COLO829 (cell line): ENCODE data around the gene SMO.
"Not testable (repeated sequence)": the region's sequence is repeated elsewhere in the genome, so short reads cannot be mapped to it uniquely, and the experiment has no call there.

Source experiments
- DNase-seq: peaks from one replicate; pipeline ENCODE4 v3.0.0; 2012; ENCODE audit warnings: low spot score

SMO gene

DNA sequence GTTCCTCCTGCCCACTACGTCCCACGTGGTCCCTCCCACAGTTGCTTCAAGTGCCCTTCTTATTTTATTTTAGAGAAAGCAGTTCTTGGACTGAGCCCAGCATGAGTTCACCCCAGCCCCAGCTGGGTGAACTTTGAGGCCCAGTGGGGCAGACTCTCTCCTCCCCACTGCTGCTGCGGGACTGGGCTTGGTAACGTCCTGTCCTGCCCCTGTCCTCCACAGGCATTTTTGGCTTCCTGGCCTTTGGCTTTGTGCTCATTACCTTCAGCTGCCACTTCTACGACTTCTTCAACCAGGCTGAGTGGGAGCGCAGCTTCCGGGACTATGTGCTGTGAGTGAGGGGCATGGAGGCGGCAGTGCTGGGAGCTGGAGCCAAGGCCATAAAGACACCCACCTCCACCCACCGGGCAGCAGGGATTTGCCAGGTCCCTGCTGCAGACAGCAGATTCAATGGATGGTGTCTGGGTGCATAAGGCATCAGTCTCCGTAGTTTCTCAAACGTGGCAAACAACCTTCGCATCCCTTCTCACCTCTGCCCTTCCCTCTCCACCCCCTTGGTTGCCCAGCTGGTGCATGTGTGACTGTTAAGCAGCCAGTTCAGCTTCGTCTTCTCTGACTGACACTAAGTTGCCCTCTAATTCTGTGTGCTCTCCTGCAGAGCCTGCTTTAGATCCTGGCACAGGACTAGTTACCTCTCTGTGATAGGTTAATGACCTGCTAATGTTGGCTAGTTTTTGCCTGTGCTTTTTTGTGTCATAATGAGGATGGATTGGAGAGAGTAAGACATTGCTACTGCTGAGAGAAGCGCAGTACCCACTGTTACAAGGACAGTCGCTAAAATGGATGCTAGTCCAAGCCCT lies 20.9 kb downstream of the SMO start:
- no peak for DNase-seq

DNA sequence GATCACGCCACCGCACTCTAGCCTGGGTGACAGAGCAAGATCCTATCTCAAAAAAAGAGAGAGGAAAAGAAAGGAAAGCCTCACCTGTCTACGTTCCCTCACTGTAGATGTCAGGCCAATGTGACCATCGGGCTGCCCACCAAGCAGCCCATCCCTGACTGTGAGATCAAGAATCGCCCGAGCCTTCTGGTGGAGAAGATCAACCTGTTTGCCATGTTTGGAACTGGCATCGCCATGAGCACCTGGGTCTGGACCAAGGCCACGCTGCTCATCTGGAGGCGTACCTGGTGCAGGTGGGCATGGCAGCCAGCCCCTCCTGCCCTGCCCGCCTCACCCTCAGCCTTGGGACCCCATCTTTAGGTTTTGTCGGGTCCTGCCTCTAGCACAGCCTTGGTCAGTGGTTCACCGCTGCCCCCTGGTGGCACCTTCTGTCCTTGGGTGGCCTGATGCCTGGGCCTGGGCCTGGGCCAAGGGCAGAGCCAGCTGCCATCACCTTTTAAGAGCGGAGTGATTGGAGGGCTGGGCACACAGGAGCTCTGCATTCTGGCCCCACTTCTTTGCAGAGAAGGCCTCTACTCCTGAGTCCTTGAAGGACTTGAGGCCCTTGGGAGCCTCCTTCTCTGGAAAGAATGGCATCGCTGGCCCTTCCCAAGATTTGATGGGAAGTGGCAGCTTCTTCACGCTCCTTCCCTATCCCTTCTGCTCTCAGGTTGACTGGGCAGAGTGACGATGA lies 22.0 kb downstream of the SMO start:
- DNase-seq: peak; percentile 89

DNA sequence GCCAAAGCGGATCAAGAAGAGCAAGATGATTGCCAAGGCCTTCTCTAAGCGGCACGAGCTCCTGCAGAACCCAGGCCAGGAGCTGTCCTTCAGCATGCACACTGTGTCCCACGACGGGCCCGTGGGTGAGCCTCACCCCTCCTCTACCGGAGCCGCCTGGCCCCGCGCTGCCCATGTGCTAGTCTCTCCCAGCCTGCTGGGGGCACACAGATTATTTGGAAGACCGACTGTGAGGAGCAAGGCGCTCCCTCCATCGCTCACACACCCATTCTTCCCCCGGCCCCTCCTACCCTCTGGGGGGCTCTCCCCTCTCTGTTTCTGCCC lies 22.5 kb downstream of the SMO start:
- DNase-seq: no peak

DNA sequence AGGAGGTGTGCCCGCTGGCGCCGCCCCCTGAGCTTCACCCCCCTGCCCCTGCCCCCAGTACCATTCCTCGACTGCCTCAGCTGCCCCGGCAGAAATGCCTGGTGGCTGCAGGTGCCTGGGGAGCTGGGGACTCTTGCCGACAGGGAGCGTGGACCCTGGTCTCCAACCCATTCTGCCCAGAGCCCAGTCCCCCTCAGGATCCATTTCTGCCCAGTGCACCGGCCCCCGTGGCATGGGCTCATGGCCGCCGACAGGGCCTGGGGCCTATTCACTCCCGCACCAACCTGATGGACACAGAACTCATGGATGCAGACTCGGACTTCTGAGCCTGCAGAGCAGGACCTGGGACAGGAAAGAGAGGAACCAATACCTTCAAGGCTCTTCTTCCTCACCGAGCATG lies 23.7 kb downstream of the SMO start:
- no peak for DNase-seq

DNA sequence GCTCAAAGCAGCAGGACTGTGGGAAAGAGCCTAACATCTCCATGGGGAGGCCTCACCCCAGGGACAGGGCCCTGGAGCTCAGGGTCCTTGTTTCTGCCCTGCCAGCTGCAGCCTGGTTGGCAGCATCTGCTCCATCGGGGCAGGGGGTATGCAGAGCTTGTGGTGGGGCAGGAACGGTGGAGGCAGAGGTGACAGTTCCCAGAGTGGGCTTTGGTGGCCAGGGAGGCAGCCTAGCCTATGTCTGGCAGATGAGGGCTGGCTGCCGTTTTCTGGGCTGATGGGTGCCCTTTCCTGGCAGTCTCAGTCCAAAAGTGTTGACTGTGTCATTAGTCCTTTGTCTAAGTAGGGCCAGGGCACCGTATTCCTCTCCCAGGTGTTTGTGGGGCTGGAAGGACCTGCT lies 24.2 kb downstream of the SMO start:
- DNase-seq: no peak

DNA sequence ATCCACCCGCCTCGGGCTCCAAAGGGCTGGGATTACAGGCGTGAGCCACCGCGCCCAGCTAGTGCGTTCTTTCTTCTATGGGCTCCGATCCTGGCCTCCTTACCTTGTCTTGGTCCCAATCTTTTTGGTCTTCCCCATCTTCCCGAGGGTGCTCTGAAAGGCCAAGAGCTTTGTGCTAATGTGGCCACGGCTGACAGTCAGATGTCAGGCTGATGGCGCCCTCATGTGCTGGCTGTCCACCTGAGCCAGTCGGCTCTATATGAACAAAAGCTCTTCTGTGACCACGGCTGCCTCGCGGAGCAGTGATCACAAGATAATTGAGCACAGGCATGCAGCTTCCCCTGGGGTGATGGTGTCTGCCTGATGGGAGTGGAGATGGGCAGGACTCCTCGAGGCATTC lies 25.4 kb downstream of the SMO start:
- DNase-seq: peak; percentile 99

DNA sequence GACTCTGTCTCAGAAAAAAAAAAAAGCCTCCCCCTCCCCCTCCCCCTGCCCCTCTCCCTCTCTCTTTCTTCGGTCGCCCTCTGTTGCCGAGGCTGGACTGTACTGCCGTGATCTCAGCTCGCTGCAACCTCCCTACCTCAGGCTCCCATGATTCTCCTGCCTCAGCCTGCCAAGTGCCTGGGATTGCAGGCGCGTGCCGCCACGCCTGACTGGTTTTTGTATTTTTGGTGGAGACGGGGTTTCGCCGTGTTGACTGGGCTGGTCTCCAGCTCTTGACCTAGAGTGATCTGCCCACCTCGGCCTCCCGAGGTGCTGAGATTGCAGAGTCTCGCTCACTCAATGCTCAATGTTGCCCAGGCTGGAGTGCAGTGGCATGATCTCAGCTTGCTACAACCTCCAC lies 27.3 kb downstream of the SMO start:
- not testable (repeated sequence) for DNase-seq

DNA sequence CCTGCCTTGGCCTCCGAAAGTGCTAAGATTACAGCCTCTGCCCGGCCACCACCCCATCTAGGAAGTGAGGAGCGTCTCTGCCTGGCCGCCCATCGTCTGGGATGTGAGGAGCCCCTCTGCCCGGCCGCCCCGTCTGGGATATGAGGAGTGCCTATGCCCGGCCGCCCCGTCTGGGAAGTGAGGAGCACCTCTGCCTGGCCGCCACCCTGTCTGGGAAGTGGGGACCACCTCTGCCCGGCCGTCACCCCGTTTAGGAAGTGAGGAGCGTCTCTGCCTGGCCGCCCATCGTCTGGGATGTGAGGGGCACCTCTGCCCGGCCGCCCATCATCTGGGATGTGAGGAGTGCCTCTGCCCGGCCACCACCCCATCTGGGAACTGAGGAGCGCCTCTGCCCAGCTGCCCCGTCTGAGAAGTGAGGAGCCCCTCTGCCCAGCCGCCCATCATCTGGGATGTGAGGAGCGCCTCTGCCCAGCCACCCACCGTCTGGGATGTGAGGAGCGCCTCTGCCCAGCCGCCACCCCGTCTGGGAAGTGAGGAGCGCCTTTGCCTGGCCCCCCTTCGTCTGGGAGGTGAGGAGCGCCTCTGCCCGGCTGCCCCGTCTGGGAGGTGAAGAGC lies 27.8 kb downstream of the SMO start:
- DNase-seq: not testable (repeated sequence)

DNA sequence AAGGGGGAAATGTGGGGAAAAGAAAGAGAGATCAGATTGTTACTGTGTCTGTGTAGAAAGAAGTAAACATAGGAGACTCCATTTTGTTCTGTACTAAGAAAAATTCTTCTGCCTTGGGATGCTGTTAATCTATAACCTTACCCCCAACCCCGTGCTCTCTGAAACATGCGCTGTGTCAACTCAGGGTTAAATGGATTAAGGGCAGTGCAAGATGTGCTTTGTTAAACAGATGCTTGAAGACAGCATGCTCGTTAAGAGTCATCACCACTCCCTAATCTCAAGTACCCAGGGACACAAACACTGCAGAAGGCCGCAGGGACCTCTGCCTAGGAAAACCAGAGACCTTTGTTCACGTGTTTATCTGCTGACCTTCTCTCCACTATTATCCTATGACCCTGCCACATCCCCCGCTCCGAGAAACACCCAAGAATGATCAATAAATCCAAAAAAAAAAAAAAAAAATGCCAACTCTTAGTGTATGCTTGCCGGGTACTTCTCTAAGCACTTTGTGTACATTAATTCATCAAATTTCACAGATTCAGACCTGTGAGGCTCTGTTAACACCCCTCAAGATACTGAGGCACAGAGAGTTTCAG lies 28.5 kb downstream of the SMO start:
- not testable (repeated sequence) for DNase-seq

DNA sequence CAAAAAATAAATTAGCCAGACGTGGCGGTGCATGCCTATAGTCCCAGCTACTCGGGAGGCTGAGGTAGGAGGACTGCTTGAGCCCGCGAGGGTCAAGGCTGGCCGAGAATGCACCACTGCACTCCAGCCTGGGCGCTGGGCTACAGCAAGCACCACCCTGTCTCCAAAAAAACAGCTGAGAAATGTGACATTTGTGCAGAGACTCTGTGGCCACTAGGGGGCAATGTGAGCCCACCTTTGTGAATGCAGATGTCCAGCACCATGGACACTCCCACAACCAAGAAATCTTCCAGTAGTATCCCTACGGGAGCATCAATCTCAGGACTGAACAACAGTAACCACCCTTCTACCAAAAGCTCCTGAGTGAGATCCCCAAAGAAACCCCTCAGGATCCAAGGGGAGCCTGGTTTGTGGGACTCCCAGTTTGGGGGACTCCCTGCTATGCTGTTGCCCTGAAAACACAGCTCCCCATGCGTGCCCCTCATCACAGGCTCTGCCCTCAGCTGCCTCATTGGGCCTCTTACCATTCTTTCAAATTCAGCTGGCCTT lies 30.2 kb downstream of the SMO start:
- DNase-seq: peak; percentile 98

DNA sequence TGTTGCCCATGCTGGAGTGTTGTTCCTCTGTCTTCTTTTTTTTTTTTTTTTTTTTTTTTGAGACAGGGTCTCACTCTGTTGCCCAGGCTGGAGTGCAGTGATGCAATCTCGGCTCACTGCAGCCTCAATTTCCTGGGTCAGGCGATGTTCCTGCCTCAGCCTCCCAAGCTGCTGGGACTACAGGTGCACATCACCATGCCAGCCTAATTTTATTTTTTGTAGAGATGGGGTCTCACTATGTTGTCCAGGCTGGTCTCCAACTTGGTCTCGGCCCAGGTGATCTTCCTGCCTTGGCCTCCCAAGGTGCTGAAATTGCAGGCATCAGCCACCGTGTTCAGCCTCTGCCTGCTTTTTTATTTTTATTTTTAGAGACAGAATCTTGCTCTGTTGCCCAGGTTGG lies 30.7 kb downstream of the SMO start:
- DNase-seq: not testable (repeated sequence)

DNA sequence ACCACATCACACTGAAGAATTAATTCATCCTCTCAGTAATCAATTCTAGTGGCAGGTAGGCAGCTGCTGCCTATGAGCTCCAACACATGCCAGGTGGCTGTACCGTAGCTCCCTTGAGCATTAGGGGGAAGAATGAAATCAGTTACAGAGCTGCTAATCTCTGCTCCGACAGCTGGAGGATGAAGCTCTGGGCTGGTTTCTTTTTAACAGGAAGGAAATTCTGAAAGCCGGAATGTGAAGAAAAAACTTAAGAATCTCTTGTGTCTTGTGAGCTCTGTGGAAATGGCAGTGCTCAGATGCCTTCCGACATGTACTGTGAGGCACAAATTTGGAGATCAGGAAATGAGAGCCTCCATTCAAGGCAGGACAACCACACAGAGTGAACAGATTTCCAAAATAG lies 33.6 kb downstream of the SMO start:
- no peak for DNase-seq

DNA sequence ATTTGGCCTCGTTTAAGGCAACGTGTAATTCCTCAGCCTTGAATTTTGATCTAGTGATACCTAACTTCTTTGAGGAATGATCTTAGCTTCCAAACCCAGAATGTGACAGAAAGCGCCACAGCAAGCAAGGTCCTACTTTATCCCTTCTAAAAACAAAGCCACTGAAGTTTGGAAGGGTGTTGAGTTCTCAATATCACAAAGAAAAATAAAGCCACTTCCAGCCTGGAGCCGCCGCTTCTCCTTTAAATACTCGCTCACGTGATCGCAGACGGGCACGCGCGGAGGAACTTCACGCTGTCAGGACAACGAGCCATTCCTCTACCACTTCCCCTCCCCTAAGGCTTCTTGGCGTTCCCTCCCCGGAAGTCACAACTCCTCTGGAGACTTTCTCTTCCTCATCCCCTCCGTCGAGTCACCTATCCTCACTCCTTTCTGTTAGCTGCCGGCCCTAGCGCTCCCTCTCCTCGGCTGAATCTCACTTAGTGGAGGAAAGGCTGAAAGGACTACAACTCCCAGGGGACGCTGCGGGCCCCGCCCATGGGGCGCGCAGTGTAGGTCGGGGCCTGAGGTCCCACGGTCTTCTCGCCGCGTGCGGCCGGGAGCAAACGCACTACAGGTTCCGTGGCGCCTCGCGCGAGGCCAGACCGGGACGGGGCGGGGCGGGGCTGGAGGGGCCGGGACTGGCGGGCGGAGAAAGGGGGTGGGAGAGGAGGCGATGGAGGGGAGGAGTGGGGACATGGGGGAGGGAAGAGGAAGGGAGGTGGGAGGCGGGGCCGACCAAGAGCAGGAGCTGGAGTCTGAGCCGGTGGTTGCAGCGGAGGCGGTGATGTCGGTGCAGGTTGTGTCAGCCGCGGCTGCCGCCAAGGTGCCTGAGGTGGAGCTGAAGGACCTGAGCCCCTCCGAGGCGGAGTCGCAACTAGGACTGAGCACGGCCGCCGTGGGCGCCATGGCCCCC lies 36.1 kb downstream of the SMO start, which contains the start of gene AHCYL2:
Gene AHCYL2 (plus strand): TSS at position 780 of the 955 bp plus-strand sequence.
- peak; percentile 97 for DNase-seq

DNA sequence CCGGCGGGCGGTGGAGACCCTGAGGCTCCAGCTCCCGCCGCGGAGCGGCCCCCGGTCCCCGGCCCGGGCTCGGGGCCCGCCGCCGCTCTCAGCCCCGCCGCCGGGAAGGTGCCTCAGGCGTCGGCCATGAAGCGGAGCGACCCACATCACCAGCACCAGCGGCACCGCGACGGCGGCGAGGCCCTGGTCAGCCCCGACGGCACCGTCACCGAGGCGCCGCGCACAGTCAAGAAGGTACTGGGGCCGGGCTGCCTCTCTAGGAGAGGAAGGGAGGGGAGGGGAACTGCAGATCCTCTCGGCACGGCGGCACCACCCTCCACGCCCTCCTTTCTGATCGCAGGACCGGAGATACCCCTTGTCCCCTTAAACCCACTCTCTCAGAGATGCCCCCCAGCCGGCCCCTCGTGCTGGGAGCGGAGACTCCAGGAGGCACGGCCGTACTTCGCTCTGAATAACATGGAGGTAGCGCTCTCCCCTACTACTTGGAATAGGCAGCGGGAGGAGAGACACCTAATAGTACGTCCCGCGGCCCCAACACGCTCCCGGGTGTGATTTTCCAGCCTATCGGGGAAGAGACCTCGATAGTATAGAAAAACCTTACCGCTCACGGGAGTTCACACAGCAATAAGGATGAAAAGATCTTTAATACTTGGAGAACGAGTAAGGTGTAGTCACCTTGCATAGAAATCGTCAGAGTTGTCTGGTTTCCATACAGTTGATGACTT lies 36.9 kb downstream of the SMO start:
- DNase-seq: no peak

DNA sequence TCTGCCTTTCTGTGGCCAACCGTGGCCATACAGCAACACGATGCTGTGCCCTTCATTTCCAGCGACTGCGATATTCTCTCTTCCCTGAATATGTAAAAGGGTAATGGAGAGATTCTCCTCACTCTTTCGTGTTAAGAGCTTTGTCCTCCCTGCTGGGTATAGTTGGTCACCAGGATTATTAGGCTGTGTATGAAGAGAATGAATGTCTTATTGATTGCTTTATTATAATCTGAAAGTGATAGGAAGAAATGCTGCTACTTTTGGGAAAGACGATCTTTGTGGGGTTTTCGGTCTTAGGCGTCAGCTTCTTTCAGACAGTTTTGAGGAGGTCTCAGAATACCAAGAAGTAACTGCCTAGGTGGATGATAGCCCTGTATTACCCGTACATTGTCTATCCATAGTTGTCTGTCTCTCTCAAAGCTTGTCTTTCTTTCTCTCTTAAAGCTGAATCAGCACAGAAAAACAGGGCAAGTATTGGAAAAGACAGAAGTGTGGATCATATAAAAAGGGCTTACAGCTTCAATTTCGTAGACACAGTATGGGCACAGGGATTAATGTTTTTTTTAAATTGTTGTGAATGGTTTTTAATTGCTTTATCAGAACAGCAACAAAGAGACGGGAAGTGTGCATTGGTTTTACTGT lies 37.6 kb downstream of the SMO start:
- DNase-seq: no peak

DNA sequence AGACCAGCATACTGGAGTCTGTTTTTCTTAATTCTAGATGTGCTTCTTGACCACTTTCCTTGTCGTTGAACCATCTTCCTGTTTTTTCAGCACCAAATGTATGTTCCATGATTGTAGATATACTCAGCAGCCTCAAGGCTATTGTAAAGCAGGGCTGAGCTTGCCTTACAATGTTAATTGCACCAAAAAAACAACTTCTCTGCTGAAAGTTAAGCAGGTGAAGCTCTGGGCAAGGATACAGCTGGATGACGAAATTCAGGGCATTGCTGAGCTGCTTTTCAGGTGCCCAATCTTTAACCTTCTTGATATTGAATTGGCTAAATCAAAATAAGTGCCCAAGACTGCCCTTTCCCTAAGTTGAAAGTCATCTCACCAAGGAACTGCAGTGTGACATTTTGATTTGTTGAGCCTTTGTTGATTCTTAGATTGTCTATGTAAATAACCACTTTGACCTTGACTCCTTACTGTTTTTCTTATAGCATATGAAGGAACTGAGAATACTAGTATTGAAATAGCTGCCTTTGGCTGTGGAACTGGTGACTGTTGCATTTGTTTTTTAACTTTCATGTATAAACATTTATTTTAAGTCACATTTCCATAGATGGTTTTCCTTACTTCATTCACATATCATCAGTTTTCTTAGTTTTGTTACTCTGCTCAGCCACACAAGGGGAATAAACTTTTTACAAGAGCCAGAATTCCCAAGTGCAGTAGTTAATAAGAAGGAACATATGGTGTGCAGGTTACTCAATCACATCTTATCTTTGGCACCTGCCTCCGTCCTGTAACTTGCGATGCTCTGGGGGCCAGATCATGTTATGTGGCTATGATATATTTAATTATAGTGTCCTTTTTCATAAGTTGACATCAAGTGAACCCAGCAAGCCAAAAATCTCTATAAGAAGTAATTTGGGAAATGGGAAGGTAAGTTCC lies 39.5 kb downstream of the SMO start:
- DNase-seq: no peak

DNA sequence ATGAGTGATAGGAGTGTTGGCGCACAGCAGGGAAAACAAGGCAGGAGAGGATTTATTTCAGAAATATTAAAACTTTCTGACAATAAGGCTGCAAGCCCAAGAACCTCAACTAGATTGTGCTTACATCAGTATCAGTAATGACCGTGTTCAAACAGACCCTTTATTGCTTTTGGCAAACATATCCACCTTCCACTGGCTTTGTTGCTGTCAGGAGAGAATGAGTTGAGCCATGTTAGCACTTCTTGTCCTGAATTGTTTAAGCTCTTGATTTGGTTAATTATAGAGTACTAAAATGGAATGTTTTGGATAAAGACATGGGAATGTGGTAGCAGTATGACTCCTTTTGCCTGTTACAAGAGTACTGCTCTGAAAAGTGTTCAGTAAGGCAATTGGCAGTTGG lies 40.2 kb downstream of the SMO start:
- no peak for DNase-seq

DNA sequence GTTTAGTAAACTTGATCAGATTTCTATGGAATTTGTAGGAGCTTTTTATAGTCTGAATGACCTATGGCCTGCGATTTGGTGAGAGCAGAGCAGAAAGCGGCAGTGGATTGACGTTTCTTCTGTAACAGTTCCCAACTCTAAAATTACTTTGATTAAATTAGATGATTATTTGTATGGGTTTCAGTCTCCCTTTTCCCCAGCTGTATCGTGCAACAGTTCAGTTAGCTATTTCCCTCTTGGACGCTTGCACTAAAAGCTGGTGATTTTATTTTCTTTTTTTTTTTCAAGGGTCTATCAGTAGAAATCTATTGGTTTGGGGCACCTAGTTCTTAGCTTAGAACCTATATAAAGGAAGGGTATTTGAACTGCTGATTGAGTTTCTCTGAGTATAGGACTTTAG lies 43.2 kb downstream of the SMO start:
- DNase-seq: no peak

DNA sequence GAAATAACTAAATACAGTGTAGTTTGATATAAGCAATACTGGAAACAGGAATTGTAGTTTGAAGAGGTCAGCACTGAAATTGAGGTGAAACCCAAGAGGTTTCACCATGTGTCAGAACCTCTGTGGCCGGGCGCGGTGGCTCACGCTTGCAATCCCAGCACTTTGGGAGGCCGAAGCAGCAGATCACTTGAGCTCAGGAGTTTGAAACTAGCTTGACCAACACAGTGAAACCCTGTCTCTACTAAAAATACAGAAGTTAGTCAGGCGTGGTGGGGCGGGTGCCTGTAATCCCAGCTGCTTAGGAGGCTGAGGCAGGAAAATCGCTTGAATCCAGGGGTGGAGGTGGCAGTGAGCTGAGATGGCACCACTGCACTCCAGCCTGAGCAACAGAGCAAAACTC lies 50.1 kb downstream of the SMO start:
- no peak for DNase-seq
